Right lobe of liver (tissue), 6 donors: ENCODE measurements around the gene SLC27A2. TPM values are rescaled to one million over a fixed set of nuclear protein-coding genes. Genes with fewer than 3 reads are reported as not detected.

Experiments used
- ATAC-seq, 4 donors: fragments of 200-7000 bp; cut with Tn5 transposase; one replicate each; pipeline ENCODE4 v1.9.1; 2020; ENCODE audit warnings: mild to moderate bottlenecking in 4 of 4, moderate library complexity in 4 of 4
- DNase-seq, 3 donors: peaks; one replicate each; pipeline ENCODE4 v3.0.0-alpha.2; 2020
- H3K27ac ChIP-seq, 3 donors: fragments of 200-600 bp; one replicate each; pipeline ENCODE4 v1.8.0; 2022
- H3K27me3 ChIP-seq, 2 donors: fragments of 200-600 bp; one replicate each; pipeline ENCODE4 v1.8.0; 2022
- H3K36me3 ChIP-seq, 4 donors: fragments of 200-600 bp; sonication (generic) in 1 of 4; one replicate each; pipeline versions ENCODE4 v1.5.1 to v1.8.0; 2017 to 2022; ENCODE audit warnings: control low read depth in 1 of 4
- H3K4me1 ChIP-seq, 4 donors: fragments of 200-600 bp; sonication (generic) in 1 of 4; one replicate each; pipeline versions ENCODE4 v1.5.1 to v1.8.0; 2017 to 2022; ENCODE audit warnings: control low read depth in 1 of 4
- H3K4me3 ChIP-seq, 3 donors: fragments of 200-600 bp; one replicate each; pipeline ENCODE4 v1.8.0; 2022
- H3K9me3 ChIP-seq, 4 donors: fragments of 200-600 bp; sonication (generic) in 1 of 4; one replicate each; pipeline versions ENCODE4 v1.5.1 to v1.8.0; 2017 to 2022; ENCODE audit warnings: control low read depth in 1 of 4
- POLR2A ChIP-seq: fragments of 450-650 bp; IDR thresholded peaks from one replicate; pipeline ENCODE4 v1.6.1; 2017; ENCODE audit warnings: antibody characterized with exemption, mild to moderate bottlenecking
- WGBS: methylation state at CpG from one replicate; pipeline ENCODE4 v1.1.6; 2018; ENCODE audit warnings: low coverage, low lambda C conversion rate; ENCODE audit not compliant: insufficient coverage; ENCODE audit errors: missing lambda C conversion rate; 5-methylcytosine and 5-hydroxymethylcytosine counted together
- intact Hi-C, 2 donors: fragments of 100-400 bp; cut with DNase I; formaldehyde crosslinking; loops; one replicate each; pipeline versions ENCODE4 v1.11.2 to v1.14.1; 2022
- total RNA-seq, 6 experiments: library from RNA; depleted of rRNA in 2 of 6; stranded (reverse); fragments of >200 nt in 2 of 6; fragmentation: NEBNext Ultra II Directional in 3 of 6; extraction: Animal tissue kit (Norgen Biotek cat#: 25700) in 3 of 6; gene quantifications; one replicate each; pipeline versions ENCODE4 v1.1.0 to v1.2.4, GENCODE V29; 2016 to 2023
- TF ChIP-seq, protein P1 (sequence below), 4 donors: fragments of 200-600 bp in 3 of 4; fragments of 450-650 bp in 1 of 4; IDR thresholded peaks; one replicate each; pipeline versions ENCODE4 v1.5.1 to v1.8.0; 2016 to 2022; ENCODE audit warnings: antibody characterized with exemption in 4 of 4, mild to moderate bottlenecking in 2 of 4
- donor health status: DM: no; HTN: yes; CAD: no.
- donor health status: DM: no; HTN: no; CAD: no.
- donor health status: DM: no; HTN: no; CAD: no.
- donor health status: DM: no; HTN: yes; CAD: no.
- donor health status: DM: no; HTN: yes; CAD: no.

Gene SLC27A2
- total RNA-seq, 6 experiments from 2014 or later: 76.8 to 366 (median 172) TPM

DNA sequence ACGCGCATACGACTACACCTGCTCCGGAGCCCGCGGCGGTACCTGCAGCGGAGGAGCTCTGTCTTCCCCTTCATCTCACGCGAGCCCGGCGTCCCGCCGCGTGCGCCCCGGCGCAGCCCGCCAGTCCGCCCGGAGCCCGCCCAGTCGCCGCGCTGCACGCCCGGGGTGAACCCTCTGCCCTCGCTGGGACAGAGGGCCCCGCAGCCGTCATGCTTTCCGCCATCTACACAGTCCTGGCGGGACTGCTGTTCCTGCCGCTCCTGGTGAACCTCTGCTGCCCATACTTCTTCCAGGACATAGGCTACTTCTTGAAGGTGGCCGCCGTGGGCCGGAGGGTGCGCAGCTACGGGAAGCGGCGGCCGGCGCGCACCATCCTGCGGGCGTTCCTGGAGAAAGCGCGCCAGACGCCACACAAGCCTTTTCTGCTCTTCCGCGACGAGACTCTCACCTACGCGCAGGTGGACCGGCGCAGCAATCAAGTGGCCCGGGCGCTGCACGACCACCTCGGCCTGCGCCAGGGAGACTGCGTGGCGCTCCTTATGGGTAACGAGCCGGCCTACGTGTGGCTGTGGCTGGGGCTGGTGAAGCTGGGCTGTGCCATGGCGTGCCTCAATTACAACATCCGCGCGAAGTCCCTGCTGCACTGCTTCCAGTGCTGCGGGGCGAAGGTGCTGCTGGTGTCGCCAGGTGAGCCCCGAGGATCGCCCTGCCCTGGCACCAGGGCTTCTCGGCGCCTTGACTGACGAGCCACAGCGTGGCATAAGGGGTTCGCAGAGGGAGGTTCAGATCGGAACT is 420 bp downstream of the SLC27A2 start:
- intact Hi-C loops: loop anchor here in 1 of 2 donors (10.0 kb wide), 1 partner anchor 72 kb away; no protein-coding TSS in a partner anchor
- ATAC-seq (peak; percentile 18 to 41 (median 19)), DNase-seq (peak in 2 of 3 donors; percentile 43 to 62)
- TF ChIP-seq, protein P1, sequence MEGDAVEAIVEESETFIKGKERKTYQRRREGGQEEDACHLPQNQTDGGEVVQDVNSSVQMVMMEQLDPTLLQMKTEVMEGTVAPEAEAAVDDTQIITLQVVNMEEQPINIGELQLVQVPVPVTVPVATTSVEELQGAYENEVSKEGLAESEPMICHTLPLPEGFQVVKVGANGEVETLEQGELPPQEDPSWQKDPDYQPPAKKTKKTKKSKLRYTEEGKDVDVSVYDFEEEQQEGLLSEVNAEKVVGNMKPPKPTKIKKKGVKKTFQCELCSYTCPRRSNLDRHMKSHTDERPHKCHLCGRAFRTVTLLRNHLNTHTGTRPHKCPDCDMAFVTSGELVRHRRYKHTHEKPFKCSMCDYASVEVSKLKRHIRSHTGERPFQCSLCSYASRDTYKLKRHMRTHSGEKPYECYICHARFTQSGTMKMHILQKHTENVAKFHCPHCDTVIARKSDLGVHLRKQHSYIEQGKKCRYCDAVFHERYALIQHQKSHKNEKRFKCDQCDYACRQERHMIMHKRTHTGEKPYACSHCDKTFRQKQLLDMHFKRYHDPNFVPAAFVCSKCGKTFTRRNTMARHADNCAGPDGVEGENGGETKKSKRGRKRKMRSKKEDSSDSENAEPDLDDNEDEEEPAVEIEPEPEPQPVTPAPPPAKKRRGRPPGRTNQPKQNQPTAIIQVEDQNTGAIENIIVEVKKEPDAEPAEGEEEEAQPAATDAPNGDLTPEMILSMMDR (IDR thresholded peaks at IDR 0.05): no peak
- peak; percentile 64 for TF ChIP-seq POLR2A
- peak overlapping the region; percentile 81 to 93 (median 91) for H3K27ac ChIP-seq
- 0% methylated on average over 5 of the region's 80 CpGs for WGBS
- peak overlapping the region; percentile 70 to 84 (median 77) for H3K4me3 ChIP-seq
- H3K9me3 ChIP-seq: no peaks in the 10 kb centered on the region
- H3K36me3 ChIP-seq: no peaks in the 10 kb centered on the region
- peaks cover 0 to 26% (median 11%) of the 10 kb centered on the region in 4 donors for H3K4me1 ChIP-seq
- no peaks in the 10 kb centered on the region for H3K27me3 ChIP-seq

DNA sequence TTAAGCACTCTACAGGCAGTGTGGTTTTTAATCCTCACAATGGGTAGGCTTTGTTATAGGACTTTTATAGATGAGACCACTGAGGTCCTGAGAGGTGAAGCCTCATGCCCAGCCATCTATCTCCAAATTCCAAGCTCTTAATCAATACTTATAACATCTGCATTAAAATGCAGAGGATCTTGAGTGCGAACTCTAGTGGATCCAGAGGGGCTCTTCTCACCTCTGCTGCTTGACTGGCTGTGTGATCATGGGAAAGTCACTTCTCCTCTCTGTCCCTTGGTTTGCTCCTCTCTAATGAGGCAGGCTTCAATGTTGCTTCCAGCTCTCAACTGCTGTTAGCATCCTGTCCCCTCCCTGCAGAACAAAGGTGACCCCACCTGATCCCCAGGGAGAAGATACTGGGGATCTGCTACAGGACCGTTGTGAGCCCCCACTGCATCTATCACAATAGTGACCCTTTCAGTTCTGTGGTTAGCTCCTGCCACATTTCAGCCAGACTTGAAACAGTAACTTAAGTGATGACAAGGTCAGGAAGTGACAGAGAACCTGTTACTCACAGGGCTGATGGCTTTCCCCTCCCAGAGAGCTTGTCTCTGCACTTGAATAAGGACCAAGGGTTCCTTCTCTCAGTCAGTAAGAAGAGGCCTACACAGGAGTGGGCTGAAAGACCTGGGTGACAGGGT is 1.3 kb downstream of the SLC27A2 start:
- DNase-seq (no peak), ATAC-seq (peak in 1 of 4 donors; percentile 4)
- WGBS: 10% methylated on average over 1 of the region's 2 CpGs
- Histone ChIP-seq H3K27me3 (no peaks in the 10 kb centered on the region), H3K4me1 (peaks cover 0 to 29% (median 14%) of the 10 kb centered on the region in 4 donors), H3K4me3 (peak overlapping the region; percentile 70 to 84 (median 77)), H3K27ac (peak overlapping the region; percentile 81 to 93 (median 91)), H3K9me3 (no peaks in the 10 kb centered on the region), H3K36me3 (no peaks in the 10 kb centered on the region)
- intact Hi-C loops: loop anchor here in 1 of 2 donors (10.0 kb wide), 1 partner anchor 72 kb away; no protein-coding TSS in a partner anchor
- no peak for TF ChIP-seq POLR2A
- TF ChIP-seq, protein P1 (IDR thresholded peaks at IDR 0.05): no peak

DNA sequence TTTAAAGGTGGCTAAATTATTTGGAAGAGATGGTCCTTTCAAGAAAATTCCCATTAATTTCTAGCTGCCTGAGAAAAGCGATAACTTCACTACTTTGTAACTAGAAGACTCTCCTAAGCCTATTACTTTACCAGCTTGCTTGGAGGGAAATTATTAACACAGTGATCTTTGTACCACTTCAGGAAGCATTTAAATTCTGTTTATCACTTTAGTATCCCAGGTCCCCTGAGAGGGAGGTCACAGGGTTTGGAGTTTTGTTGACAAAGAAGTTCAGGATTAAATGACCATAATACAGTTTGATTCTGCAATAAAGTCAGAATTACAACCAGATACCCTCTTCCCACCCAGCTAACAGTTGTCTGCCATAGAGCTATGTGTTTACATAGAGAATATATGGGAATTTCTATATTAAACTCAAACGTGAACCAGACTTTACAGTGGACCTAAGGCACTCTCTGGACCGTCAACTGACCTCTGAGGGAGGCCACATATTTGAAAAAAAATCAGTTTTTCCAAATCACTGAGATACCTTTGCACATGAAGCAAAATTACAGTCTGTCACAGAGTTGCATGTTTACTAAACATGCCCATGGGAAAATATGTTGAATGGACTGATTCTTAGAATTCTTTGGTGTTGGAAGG is 3.0 kb downstream of the SLC27A2 start:
- TF ChIP-seq POLR2A: no peak
- TF ChIP-seq, protein P1 (IDR thresholded peaks at IDR 0.05): no peak
- no peaks in the 10 kb centered on the region for H3K27me3 ChIP-seq
- H3K4me3 ChIP-seq: peak overlapping the region in 2 of 3 donors; percentile 77 to 84
- DNase-seq (no peak), ATAC-seq (peak; percentile 48 to 59 (median 54))
- H3K27ac ChIP-seq: peak overlapping the region; percentile 71 to 93 (median 91)
- intact Hi-C loops: loop anchor here in 1 of 2 donors (10.0 kb wide), 1 partner anchor 70 kb away; no protein-coding TSS in a partner anchor
- H3K9me3 ChIP-seq: no peaks in the 10 kb centered on the region
- peaks cover 0 to 43% (median 22%) of the 10 kb centered on the region in 4 donors for H3K4me1 ChIP-seq
- WGBS: 20% methylated on average over 3 of the region's 3 CpGs
- H3K36me3 ChIP-seq: no peaks in the 10 kb centered on the region

DNA sequence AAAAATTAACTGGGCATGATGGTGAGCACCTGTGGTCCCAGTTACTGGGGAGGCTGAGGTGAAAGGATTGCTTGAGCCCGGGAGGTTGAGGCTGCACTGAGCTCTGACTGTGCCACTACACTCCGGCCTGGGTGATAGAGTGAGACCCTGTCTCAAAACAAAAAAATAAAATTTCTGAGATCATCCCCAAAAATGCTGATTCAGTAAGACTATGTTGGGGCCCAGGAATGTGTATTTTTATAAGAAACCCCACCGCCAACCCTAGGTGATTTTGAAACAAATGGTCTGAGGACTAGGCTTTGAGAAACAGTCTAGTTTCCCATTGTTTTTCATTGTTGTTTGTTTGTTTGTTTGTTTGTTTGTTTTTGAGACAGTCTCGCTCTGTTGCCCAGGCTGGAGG is 4.1 kb downstream of the SLC27A2 start:
- H3K27ac ChIP-seq: peak overlapping the region; percentile 71 to 93 (median 91)
- H3K4me3 ChIP-seq: peak overlapping the region in 2 of 3 donors; percentile 77 to 84
- peaks cover 0 to 52% (median 24%) of the 10 kb centered on the region in 4 donors for H3K4me1 ChIP-seq
- H3K9me3 ChIP-seq: no peaks in the 10 kb centered on the region
- intact Hi-C loops: loop anchor here in 1 of 2 donors (10.0 kb wide), 1 partner anchor 69 kb away; no protein-coding TSS in a partner anchor
- no peak for DNase-seq
- TF ChIP-seq, protein P1 (IDR thresholded peaks at IDR 0.05): no peak
- no peak for TF ChIP-seq POLR2A
- ATAC-seq: no peak
- WGBS: 100% methylated on average over 1 of the region's 4 CpGs
- H3K27me3 ChIP-seq: no peaks in the 10 kb centered on the region
- H3K36me3 ChIP-seq: peaks cover 0 to 4% (median 0%) of the 10 kb centered on the region in 4 donors
